HepG2 (cell line): ENCODE measurements around the gene RANBP17.

Experiments
- CBX1 ChIP-seq: IDR thresholded peaks from one replicate; pipeline ENCODE4 v1.6.1; 2016; ENCODE audit warnings: antibody characterized with exemption, low read depth
- CTCF ChIP-seq: sonication (generic); formaldehyde crosslinking; IDR thresholded peaks from 2 replicates; pipeline ENCODE4 v1.5.0; 2020; ENCODE audit warnings: mild to moderate bottlenecking, missing genetic modification reagents, moderate library complexity
- RXRA ChIP-seq: sonication (generic); formaldehyde crosslinking; IDR thresholded peaks from 2 replicates; pipeline ENCODE4 v1.5.1; 2020; ENCODE audit warnings: missing genetic modification reagents
- ZNF282 ChIP-seq: fragments of 450-650 bp; IDR thresholded peaks from 2 replicates; pipeline ENCODE4 v1.6.1; 2018; ENCODE audit not compliant: partially characterized antibody

- TF ChIP-seq CTCF (CRISPR knock-in tag) (no peak), RXRA (CRISPR knock-in tag) (no peak), CBX1 (no peak), ZNF282 (no peak)
These were observed 455.4 kb downstream of the RANBP17 start for GRCh38 chr5:171317230-171317629.
